ENCODE results near the gene TNFRSF14. TPM values are rescaled to one million over a fixed set of nuclear protein-coding genes. Genes with fewer than 3 reads are reported as not detected.

TNFRSF14 gene
- total and polyA plus RNA-seq, 2 experiments from 2014 or later: not detected

- no peaks in the 10 kb centered on the region for H3K9me2 ChIP-seq (ENCODE audit: insufficient read depth)
- ATAC-seq (no peak), DNase-seq (ENCODE audit: low spot score) (no peak)
- no peaks in the 10 kb centered on the region; the same call in 2 of the 3 replicates for H3K36me3 Mint-ChIP-seq (ENCODE audit: low read depth)
- H3K4me2 ChIP-seq: no peak overlapping the region
- H3K4me1 ChIP-seq (ENCODE audit: insufficient read depth): no peaks in the 10 kb centered on the region
- no peak overlapping the region for H3K27ac ChIP-seq (ENCODE audit: low read depth)
- H3K4me3 Mint-ChIP-seq: no peak overlapping the region
- no peaks in the 10 kb centered on the region for H3K27me3 ChIP-seq (ENCODE audit: insufficient read depth)
- H3K79me2 ChIP-seq (replicated peaks; ENCODE audit: insufficient read depth): no peaks in the 10 kb centered on the region
- no peak overlapping the region for H2AFZ ChIP-seq
- no peak for TF ChIP-seq EZH2phosphoT487 (IDR thresholded peaks at IDR 0.05; ENCODE audit: unreplicated experiment)
- TF ChIP-seq ZNF462 (CRISPR knock-in tag; IDR thresholded peaks at IDR 0.05): no peak
- TF ChIP-seq REST (IDR thresholded peaks at IDR 0.05; ENCODE audit: unreplicated experiment): no peak
- TF ChIP-seq STAT1 (IDR thresholded peaks at IDR 0.05; ENCODE audit: unreplicated experiment): no peak
- TF ChIP-seq JUNB (IDR thresholded peaks at IDR 0.05; ENCODE audit: unreplicated experiment): no peak
- no peak for TF ChIP-seq ETS1 (IDR thresholded peaks at IDR 0.05)
- no peaks in the 10 kb centered on the region for H3K9me3 Mint-ChIP-seq
- no peaks in the 10 kb centered on the region for H3F3A ChIP-seq (replicated peaks; ENCODE audit: low read depth)
- H3K27me3 Mint-ChIP-seq (ENCODE audit: insufficient read depth, low read depth, poor library complexity): peaks cover 6% of the 10 kb centered on the region
- H4K20me1 ChIP-seq (replicated peaks; ENCODE audit: insufficient read depth): no peaks in the 10 kb centered on the region
- H3K36me3 ChIP-seq (ENCODE audit: insufficient read depth): no peaks in the 10 kb centered on the region
- H3K4me3 ChIP-seq: no peak overlapping the region
- H3K27ac Mint-ChIP-seq: no peak overlapping the region
- H3K4me1 Mint-ChIP-seq: peaks cover 7% of the 10 kb centered on the region
Observed at GRCh38 chr1:2559509-2560298, 3.5 kb downstream of the TNFRSF14 start.
